ENCODE measurements around the gene CSF3. TPM values are rescaled to one million over a fixed set of nuclear protein-coding genes. Genes with fewer than 3 reads are reported as not detected.

The CSF3 gene
- total and polyA plus RNA-seq, 4 donors = not detected

DNA sequence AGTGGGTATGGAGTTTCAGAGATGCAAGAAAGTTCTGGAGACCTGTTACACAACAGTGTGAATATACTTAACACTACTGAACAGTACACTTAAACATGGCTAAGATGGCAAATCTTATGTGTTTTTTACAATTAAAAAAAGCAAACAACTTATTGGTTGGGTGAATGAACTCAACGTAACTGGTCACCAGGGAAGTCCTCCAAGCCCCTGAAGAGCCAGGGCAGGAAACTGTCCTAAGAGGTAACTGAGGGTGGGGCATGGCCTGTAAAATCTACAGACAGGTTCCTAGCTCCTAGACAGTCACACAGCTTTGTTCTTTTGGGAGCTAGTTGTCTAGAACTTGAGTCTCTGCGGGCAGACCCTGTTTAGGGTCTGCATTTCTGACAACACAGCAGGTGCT is 10.3 kb downstream of the CSF3 start:
- no peak for DNase-seq (ENCODE audit: low spot score)
- peaks cover 11 to 44% (median 21%) of the 10 kb centered on the region in 4 donors for H3K36me3 ChIP-seq (ENCODE audit: control insufficient read depth in 4 of 4, insufficient read depth in 3 of 4, low read depth in 1 of 4, low read length in 3 of 4)

DNA sequence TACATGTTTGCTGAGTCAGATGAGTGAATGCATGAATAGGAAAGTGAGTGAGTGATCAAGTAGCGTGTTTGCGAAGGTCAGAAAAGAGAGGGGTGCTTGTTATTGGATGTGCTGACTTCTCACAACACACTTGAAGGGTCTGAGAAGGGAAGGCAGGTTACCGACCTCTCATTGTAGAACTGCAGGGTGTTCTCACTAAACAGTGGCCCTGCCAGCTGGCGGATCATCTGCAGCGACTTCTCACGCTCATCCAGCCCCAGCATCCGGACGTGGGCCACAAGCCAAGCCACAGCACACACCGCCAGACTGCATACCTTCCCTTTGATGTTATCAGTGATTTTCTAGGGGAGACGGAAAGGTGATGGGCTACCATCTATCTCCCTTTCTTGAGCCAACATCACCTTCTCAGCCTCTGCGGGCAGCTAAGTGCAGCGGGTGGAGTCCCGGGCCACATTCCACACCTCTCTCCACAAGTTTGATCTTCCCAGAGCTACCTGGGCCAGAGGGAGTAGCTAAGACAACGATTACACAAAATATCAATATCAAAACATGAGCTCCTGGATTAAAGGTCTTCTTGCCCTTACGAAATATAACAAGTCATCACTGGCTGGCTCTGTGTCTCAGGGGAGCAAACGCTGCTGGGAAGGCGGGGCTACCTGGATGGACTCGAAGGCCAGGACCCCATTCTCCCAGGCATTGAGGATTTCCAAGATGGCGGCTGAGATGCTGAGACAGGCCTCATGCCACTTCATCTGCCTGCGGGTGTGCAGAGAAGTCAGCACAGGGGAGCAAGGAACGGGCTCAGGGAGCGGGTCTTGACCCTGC is 11.0 kb downstream of the CSF3 start:
- peaks cover 2 to 15% (median 8%) of the 10 kb centered on the region in 4 donors for H3K4me1 ChIP-seq (ENCODE audit: control insufficient read depth in 4 of 4, insufficient read depth in 4 of 4, low read length in 3 of 4)
- H3K9me3 ChIP-seq (ENCODE audit: control insufficient read depth in 4 of 4, low read length in 3 of 4) = no peaks in the 10 kb centered on the region
- no peak for TF ChIP-seq SP1 (IDR thresholded peaks at IDR 0.05)
- TF ChIP-seq, protein P1, sequence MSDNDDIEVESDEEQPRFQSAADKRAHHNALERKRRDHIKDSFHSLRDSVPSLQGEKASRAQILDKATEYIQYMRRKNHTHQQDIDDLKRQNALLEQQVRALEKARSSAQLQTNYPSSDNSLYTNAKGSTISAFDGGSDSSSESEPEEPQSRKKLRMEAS (IDR thresholded peaks at IDR 0.05) = no peak
- TF ChIP-seq, protein P2, sequence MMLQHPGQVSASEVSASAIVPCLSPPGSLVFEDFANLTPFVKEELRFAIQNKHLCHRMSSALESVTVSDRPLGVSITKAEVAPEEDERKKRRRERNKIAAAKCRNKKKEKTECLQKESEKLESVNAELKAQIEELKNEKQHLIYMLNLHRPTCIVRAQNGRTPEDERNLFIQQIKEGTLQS (IDR thresholded peaks at IDR 0.05) = no peak
- TF ChIP-seq HNF4A (conservative IDR thresholded peaks at IDR 0.05) = peak in 1 of 2 donors; percentile 41
- H3K36me3 ChIP-seq (ENCODE audit: control insufficient read depth in 4 of 4, insufficient read depth in 3 of 4, low read depth in 1 of 4, low read length in 3 of 4) = peaks cover 11 to 45% (median 21%) of the 10 kb centered on the region in 4 donors
- no peak overlapping the region for H3K4me3 ChIP-seq (ENCODE audit: low read depth in 1 of 3, low read length in 3 of 3)
- no peak for DNase-seq (ENCODE audit: low spot score)
- H3K27ac ChIP-seq (ENCODE audit: low read depth in 1 of 2, low read length in 2 of 2) = no peak overlapping the region
- no peak overlapping the region for H3K9ac ChIP-seq (ENCODE audit: low read depth in 1 of 2, low read length in 2 of 2)
- 59% methylated on average over 22 of the region's 22 CpGs for whole genome bisulfite sequencing
- H3K27me3 ChIP-seq (ENCODE audit: control insufficient read depth in 4 of 4, insufficient read depth in 4 of 4, low read length in 3 of 4) = no peaks in the 10 kb centered on the region

More for the DNA sequence above, 10.3 kb downstream of the CSF3 start:
- no peak overlapping the region for H3K9ac ChIP-seq (ENCODE audit: low read depth in 1 of 2, low read length in 2 of 2)
- H3K4me1 ChIP-seq (ENCODE audit: control insufficient read depth in 4 of 4, insufficient read depth in 4 of 4, low read length in 3 of 4) = peaks cover 2 to 15% (median 7%) of the 10 kb centered on the region in 4 donors
- no peaks in the 10 kb centered on the region for H3K9me3 ChIP-seq (ENCODE audit: control insufficient read depth in 4 of 4, low read length in 3 of 4)
- no peak overlapping the region for H3K27ac ChIP-seq (ENCODE audit: low read depth in 1 of 2, low read length in 2 of 2)
- WGBS = 88% methylated on average over 2 of the region's 2 CpGs
- no peak overlapping the region for H3K4me3 ChIP-seq (ENCODE audit: low read depth in 1 of 3, low read length in 3 of 3)
- no peak for TF ChIP-seq SP1 (IDR thresholded peaks at IDR 0.05)
- no peak for TF ChIP-seq HNF4G (IDR thresholded peaks at IDR 0.05)
- TF ChIP-seq FOXA1 (IDR thresholded peaks at IDR 0.05) = no peak
- no peak for TF ChIP-seq RAD21 (IDR thresholded peaks at IDR 0.05)
- H3K27me3 ChIP-seq (ENCODE audit: control insufficient read depth in 4 of 4, insufficient read depth in 4 of 4, low read length in 3 of 4) = no peaks in the 10 kb centered on the region

DNA sequence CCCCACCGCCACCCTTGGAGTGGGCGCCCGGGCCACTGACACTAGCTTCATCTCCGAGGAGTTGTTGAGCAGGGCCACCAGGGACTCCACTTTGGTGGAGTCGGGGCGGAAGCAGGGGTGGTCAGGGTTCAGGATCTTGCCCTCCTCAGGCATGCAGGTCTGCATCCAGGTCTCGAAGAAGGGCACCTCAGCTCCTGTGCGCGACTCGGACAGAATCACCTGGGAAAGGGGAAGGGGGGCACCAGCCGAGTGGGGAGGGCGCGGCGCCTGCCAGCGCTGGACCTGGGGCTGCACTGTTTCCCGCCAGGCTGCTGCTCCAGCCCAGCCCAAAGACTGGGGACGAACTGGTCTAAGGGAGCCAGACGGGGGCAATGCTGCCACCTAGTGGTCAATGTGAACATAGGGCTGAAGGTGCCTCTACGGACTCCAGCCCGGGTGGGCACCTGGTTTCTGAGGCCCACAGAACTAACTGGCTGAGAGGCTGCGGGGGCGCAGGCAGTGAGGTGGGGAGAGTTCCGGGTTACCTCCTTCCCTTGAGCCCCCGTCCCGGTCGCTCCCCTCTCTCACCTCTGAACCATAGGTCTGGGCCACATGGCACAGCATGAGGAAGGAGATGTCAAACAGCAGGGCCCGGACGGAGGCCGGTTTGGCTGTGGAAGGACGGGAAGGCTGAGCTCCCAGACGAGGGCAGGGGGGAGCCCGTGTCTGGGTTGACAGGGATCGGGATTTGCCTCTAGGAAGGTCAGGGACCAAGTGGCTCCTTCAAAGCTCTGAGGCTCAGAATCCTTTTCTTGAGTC is 11.8 kb downstream of the CSF3 start:
- no peak overlapping the region for H3K9ac ChIP-seq (ENCODE audit: low read depth in 1 of 2, low read length in 2 of 2)
- H3K4me3 ChIP-seq (ENCODE audit: low read depth in 1 of 3, low read length in 3 of 3) = no peak overlapping the region
- H3K4me1 ChIP-seq (ENCODE audit: control insufficient read depth in 4 of 4, insufficient read depth in 4 of 4, low read length in 3 of 4) = peaks cover 6 to 23% (median 13%) of the 10 kb centered on the region in 4 donors

More for the DNA sequence above, 11.8 kb downstream of the CSF3 start:
- WGBS = 39% methylated on average over 33 of the region's 33 CpGs
- H3K36me3 ChIP-seq (ENCODE audit: control insufficient read depth in 4 of 4, insufficient read depth in 3 of 4, low read depth in 1 of 4, low read length in 3 of 4) = peaks cover 7 to 43% (median 22%) of the 10 kb centered on the region in 4 donors
- no peaks in the 10 kb centered on the region for H3K9me3 ChIP-seq (ENCODE audit: control insufficient read depth in 4 of 4, low read length in 3 of 4)
- no peaks in the 10 kb centered on the region for H3K27me3 ChIP-seq (ENCODE audit: control insufficient read depth in 4 of 4, insufficient read depth in 4 of 4, low read length in 3 of 4)
- peak; percentile 78 for DNase-seq (ENCODE audit: low spot score)
- no peak for TF ChIP-seq FOXA2 (IDR thresholded peaks at IDR 0.05)
- no peak for TF ChIP-seq YY1 (IDR thresholded peaks at IDR 0.05)
- no peak for TF ChIP-seq TAF1 (conservative IDR thresholded peaks at IDR 0.05)
- TF ChIP-seq, protein P3, sequence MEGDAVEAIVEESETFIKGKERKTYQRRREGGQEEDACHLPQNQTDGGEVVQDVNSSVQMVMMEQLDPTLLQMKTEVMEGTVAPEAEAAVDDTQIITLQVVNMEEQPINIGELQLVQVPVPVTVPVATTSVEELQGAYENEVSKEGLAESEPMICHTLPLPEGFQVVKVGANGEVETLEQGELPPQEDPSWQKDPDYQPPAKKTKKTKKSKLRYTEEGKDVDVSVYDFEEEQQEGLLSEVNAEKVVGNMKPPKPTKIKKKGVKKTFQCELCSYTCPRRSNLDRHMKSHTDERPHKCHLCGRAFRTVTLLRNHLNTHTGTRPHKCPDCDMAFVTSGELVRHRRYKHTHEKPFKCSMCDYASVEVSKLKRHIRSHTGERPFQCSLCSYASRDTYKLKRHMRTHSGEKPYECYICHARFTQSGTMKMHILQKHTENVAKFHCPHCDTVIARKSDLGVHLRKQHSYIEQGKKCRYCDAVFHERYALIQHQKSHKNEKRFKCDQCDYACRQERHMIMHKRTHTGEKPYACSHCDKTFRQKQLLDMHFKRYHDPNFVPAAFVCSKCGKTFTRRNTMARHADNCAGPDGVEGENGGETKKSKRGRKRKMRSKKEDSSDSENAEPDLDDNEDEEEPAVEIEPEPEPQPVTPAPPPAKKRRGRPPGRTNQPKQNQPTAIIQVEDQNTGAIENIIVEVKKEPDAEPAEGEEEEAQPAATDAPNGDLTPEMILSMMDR (IDR thresholded peaks at IDR 0.05; ENCODE audit: low read depth, low read length, missing input control) = peak; percentile 85
- TF ChIP-seq RAD21 (IDR thresholded peaks at IDR 0.05) = peak; percentile 75 to 87
- TF ChIP-seq HNF4A (conservative IDR thresholded peaks at IDR 0.05) = no peak
- H3K27ac ChIP-seq (ENCODE audit: low read depth in 1 of 2, low read length in 2 of 2) = no peak overlapping the region

All from liver (tissue), 9 donors.